ENCODE results near the gene FZR1.

FZR1 gene

GRCh38 chr19:3513229-3514140 is 7.4 kb downstream of the FZR1 start:
- DNase-seq (ENCODE audit: low read depth in 2 of 2) = no peak

- DNase-seq (ENCODE audit: low read depth in 2 of 2) = no peak
Measured at GRCh38 chr19:3514930-3515329, 8.8 kb downstream of the FZR1 start.

- DNase-seq (ENCODE audit: low read depth in 2 of 2) = peak; percentile 16 to 20
Measured at GRCh38 chr19:3515891-3516422, 9.8 kb downstream of the FZR1 start.

GRCh38 chr19:3516675-3517207 is 10.6 kb downstream of the FZR1 start:
- no peak for DNase-seq (ENCODE audit: low read depth in 2 of 2)

GRCh38 chr19:3517638-3518037 is 11.5 kb downstream of the FZR1 start:
- no peak for DNase-seq (ENCODE audit: low read depth in 2 of 2)

- DNase-seq (ENCODE audit: low read depth in 2 of 2) = no peak
Measured at GRCh38 chr19:3518255-3518654, 12.1 kb downstream of the FZR1 start.

GRCh38 chr19:3518659-3519058 is 12.5 kb downstream of the FZR1 start:
- DNase-seq (ENCODE audit: low read depth in 2 of 2) = no peak

GRCh38 chr19:3519126-3519525 is 13.0 kb downstream of the FZR1 start:
- no peak for DNase-seq (ENCODE audit: low read depth in 2 of 2)

GRCh38 chr19:3520166-3521103 is 14.3 kb downstream of the FZR1 start:
- DNase-seq (ENCODE audit: low read depth in 2 of 2) = no peak

GRCh38 chr19:3521104-3521445 is 15.0 kb downstream of the FZR1 start:
- no peak for DNase-seq (ENCODE audit: low read depth in 2 of 2)

GRCh38 chr19:3522421-3523360 is 16.6 kb downstream of the FZR1 start:
- no peak for DNase-seq (ENCODE audit: low read depth in 2 of 2)

- no peak for DNase-seq (ENCODE audit: low read depth in 2 of 2)
Measured at GRCh38 chr19:3523361-3524077, 17.4 kb downstream of the FZR1 start.

- no peak for DNase-seq (ENCODE audit: low read depth in 2 of 2)
Measured at GRCh38 chr19:3524078-3524842, 18.1 kb downstream of the FZR1 start.

- DNase-seq (ENCODE audit: low read depth in 2 of 2) = no peak
Measured at GRCh38 chr19:3524904-3525451, 18.9 kb downstream of the FZR1 start.

- DNase-seq (ENCODE audit: low read depth in 2 of 2) = no peak
Measured at GRCh38 chr19:3526507-3527237, 20.6 kb downstream of the FZR1 start.

GRCh38 chr19:3527238-3527910 is 21.3 kb downstream of the FZR1 start:
- no peak for DNase-seq (ENCODE audit: low read depth in 2 of 2)

- no peak for DNase-seq (ENCODE audit: low read depth in 2 of 2)
Measured at GRCh38 chr19:3528080-3528479, 22.0 kb downstream of the FZR1 start.

Data from fibroblast of skin of left quadriceps (primary cell).